Measurements from ENCODE around the gene SEPTIN8. TPM values are rescaled to one million over a fixed set of nuclear protein-coding genes. Genes with fewer than 3 reads are reported as not detected.

SEPTIN8 gene
- total and polyA plus RNA-seq, 2 of the 8 experiments (the other 6 are each of a cell fraction or from before 2014, with no cell fraction given): 21.2 to 33.0 TPM

- Histone ChIP-seq H4K20me1 (replicated peaks in 1 of 2; ENCODE audit: control insufficient read depth in 1 of 2, insufficient read depth in 2 of 2, low read length in 2 of 2) (no peaks in the 10 kb centered on the region), H3K9me3 (ENCODE audit: insufficient read depth in 2 of 2, low read depth in 1 of 2, low read length in 1 of 2) (no peaks in the 10 kb centered on the region), H3K23ac (ENCODE audit: insufficient read length) (no peak overlapping the region), H2BK120ac (replicated peaks; ENCODE audit: low read depth, low read length) (no peak overlapping the region), H2AFZ (ENCODE audit: low read length) (no peak overlapping the region), H3K79me1 (ENCODE audit: low read depth, low read length) (no peaks in the 10 kb centered on the region), H3K4me3 (ENCODE audit: extremely low read depth in 1 of 4, insufficient read depth in 2 of 4, low read depth in 3 of 4, low read length in 4 of 4) (no peak overlapping the region), H3K23me2 (ENCODE audit: low read depth, low read length) (no peaks in the 10 kb centered on the region), H3K14ac (ENCODE audit: insufficient read length) (no peak overlapping the region), H2BK20ac (ENCODE audit: low read length) (no peak overlapping the region), H3K9ac (replicated peaks in 1 of 4; ENCODE audit: extremely low read depth in 1 of 4, low read depth in 3 of 4, low read length in 3 of 4) (no peak overlapping the region), H2BK15ac (ENCODE audit: low read length) (no peak overlapping the region), H3K4me2 (ENCODE audit: insufficient read depth in 1 of 2, low read depth in 2 of 2, low read length in 2 of 2) (no peak overlapping the region), H3K79me2 (ENCODE audit: control insufficient read depth in 1 of 2, insufficient read depth in 2 of 2, low read length in 2 of 2) (no peaks in the 10 kb centered on the region), H4K8ac (ENCODE audit: extremely low read depth, insufficient read depth, low read length) (no peak overlapping the region), H3K27me3 (replicated peaks in 1 of 4; ENCODE audit: control insufficient read depth in 3 of 4, extremely low read depth in 1 of 4, insufficient read depth in 3 of 4, low read length in 3 of 4) (no peaks in the 10 kb centered on the region), H2BK12ac (ENCODE audit: low read depth, low read length) (no peak overlapping the region), H3K36me3 (ENCODE audit: control insufficient read depth in 2 of 4, insufficient read depth in 4 of 4, low read length in 3 of 4) (peaks cover 0 to 12% (median 0%) of the 10 kb centered on the region in 4 experiments; a peak in 1 of 8 replicates), H3K4ac (replicated peaks; ENCODE audit: insufficient read length, low read depth, low read length) (no peak overlapping the region), H3K4me1 (replicated peaks in 1 of 4; ENCODE audit: control insufficient read depth in 3 of 4, insufficient read depth in 4 of 4, low read length in 3 of 4) (no peaks in the 10 kb centered on the region), H3K27ac (ENCODE audit: low read depth, low read length) (no peak overlapping the region), H2AK5ac (ENCODE audit: low read depth, low read length) (no peak overlapping the region), H4K91ac (replicated peaks; ENCODE audit: insufficient read length, low read length) (no peak overlapping the region), H3K18ac (ENCODE audit: extremely low read depth, low read length) (no peak overlapping the region), H2BK5ac (ENCODE audit: low read depth, low read length) (no peak overlapping the region), H3K56ac (replicated peaks; ENCODE audit: insufficient read length, low read depth, low read length) (no peak overlapping the region), H4K5ac (ENCODE audit: insufficient read length, low read depth, low read length) (no peak overlapping the region)
- DNase-seq (ENCODE audit: low read depth in 1 of 2, low spot score in 2 of 2) (no peak), FAIRE-seq (no peak)
- CTCF ChIA-PET (ENCODE audit: partially characterized antibody): interaction anchor here (1.3 kb wide), 2 partner anchors 72 to 204 kb away, joined by 4 to 5 read pairs; no protein-coding TSS in a partner anchor
- 86% methylated on average over 10 of the region's 10 CpGs; no CpG with 5 or more reads in 1 of the 2 experiments for WGBS, 2 experiments (ENCODE audit: extremely low coverage in 1 of 2, insufficient coverage in 1 of 2, insufficient read length in 1 of 2, insufficient replicate concordance in 2 of 2, low coverage in 1 of 2, low lambda C conversion rate in 2 of 2, missing lambda C conversion rate in 1 of 2)
- POLR2A ChIA-PET (ENCODE audit: partially characterized antibody): interaction anchor here (0.6 kb wide), 1 partner anchor 71 kb away, joined by 3 read pairs; no protein-coding TSS in a partner anchor
- TF ChIP-seq CBX8 (IDR thresholded peaks at IDR 0.05; ENCODE audit: borderline replicate concordance, low read depth, low read length): no peak
- no peak for TF ChIP-seq JUN (IDR thresholded peaks at IDR 0.05; ENCODE audit: low read depth, low read length)
- no peak for TF ChIP-seq PHF8 (conservative IDR thresholded peaks at IDR 0.05; ENCODE audit: low read depth, low read length)
- no peak for TF ChIP-seq POU5F1 (IDR thresholded peaks at IDR 0.05; ENCODE audit: low read depth, low read length)
- TF ChIP-seq SIX5 (IDR thresholded peaks at IDR 0.05; ENCODE audit: low read depth, low read length): no peak
- no peak for TF ChIP-seq RNF2 (IDR thresholded peaks at IDR 0.05; ENCODE audit: borderline replicate concordance, low read depth, low read length, missing control alignments, poor library complexity, severe bottlenecking)
These were observed 47.1 kb downstream of the SEPTIN8 start for GRCh38 chr5:132729896-132730295.

All from H1 (cell line).